Vagina (tissue), 2 donors: ENCODE measurements around the gene TSPAN32.

Source experiments
- POLR2A ChIP-seq, 2 donors: fragments of 450-650 bp; IDR thresholded peaks; one replicate each; pipeline ENCODE4 v1.6.1; 2017; ENCODE audit warnings: antibody characterized with exemption in 2 of 2, mild to moderate bottlenecking in 2 of 2, moderate library complexity in 2 of 2
- TF ChIP-seq, protein P1 (sequence below), 3 experiments: fragments of 450-650 bp in 2 of 3; fragments of 200-600 bp in 1 of 3; sonication (generic) in 1 of 3; IDR thresholded peaks; one replicate each; pipeline ENCODE4 v1.5.1; 2017 to 2019; ENCODE audit warnings: antibody characterized with exemption in 3 of 3, mild to moderate bottlenecking in 2 of 3, moderate library complexity in 2 of 3

DNA sequence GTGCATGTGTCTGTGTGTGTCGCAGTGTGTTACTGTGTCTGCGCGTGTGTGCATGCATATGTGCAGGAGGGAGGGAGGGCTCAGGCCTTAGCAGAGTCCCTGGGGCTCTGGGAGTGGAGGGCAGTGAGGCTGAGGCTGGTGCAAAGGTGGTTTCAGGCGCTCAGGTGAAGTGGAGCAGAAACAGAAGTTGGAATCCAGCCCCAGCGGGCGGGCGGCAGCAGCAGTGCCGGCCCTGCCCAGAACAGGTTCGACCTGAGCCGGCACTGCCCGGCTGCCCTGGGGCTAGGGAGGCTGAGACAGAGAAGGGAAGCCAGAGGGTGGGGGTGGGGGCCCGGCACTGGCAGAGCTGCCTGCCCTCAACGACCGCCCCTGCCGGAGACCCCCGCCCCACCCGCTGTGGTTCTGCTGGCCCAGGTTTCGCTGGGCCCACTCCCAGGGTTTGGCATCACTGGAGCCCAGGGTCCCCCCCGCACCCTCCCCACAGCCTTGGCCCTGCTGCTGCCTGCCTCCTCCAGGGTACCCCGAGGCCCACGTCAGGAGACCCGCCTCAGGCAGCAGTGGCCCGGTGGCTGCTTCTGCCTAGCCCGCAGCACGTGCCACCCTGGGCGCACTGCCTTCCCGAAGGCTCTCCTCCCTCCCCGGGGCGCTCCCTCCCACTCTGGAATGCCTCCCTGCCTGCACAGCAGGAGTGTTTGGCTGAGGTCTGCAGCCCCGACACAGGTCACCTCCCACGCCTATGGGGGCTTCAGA lies 44.7 kb upstream of the TSPAN32 start:
- TF ChIP-seq POLR2A (IDR thresholded peaks at IDR 0.05) = no peak
- TF ChIP-seq, protein P1, sequence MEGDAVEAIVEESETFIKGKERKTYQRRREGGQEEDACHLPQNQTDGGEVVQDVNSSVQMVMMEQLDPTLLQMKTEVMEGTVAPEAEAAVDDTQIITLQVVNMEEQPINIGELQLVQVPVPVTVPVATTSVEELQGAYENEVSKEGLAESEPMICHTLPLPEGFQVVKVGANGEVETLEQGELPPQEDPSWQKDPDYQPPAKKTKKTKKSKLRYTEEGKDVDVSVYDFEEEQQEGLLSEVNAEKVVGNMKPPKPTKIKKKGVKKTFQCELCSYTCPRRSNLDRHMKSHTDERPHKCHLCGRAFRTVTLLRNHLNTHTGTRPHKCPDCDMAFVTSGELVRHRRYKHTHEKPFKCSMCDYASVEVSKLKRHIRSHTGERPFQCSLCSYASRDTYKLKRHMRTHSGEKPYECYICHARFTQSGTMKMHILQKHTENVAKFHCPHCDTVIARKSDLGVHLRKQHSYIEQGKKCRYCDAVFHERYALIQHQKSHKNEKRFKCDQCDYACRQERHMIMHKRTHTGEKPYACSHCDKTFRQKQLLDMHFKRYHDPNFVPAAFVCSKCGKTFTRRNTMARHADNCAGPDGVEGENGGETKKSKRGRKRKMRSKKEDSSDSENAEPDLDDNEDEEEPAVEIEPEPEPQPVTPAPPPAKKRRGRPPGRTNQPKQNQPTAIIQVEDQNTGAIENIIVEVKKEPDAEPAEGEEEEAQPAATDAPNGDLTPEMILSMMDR (IDR thresholded peaks at IDR 0.05) = no peak
